GM12878 (cell line): ENCODE results near the gene OPCML. TPM values are rescaled to one million over a fixed set of nuclear protein-coding genes. Genes with fewer than 3 reads are reported as not detected.

Experiments
- ASH2L ChIP-seq: fragments of 300-600, 200-600 bp; sonication (generic); IDR thresholded peaks from 2 replicates; pipeline ENCODE4 v1.6.1; 2017; ENCODE audit warnings: low read depth, mild to moderate bottlenecking, borderline replicate concordance
- CBFB ChIP-seq: IDR thresholded peaks from 2 replicates; pipeline ENCODE4 v1.6.1; 2016; ENCODE audit warnings: antibody characterized with exemption, low read depth
- CEBPB ChIP-seq, 2 experiments: fragments of 150-350 bp in 1 of 2; IDR thresholded peaks; 2 replicates each; pipeline ENCODE4 v1.6.1; 2012 to 2014; ENCODE audit warnings: low read depth in 2 of 2, low read length in 2 of 2, borderline replicate concordance in 1 of 2, inconsistent platforms in 1 of 2
- CHD4 ChIP-seq: fragments of 200-600 bp; sonication (generic); IDR thresholded peaks from 2 replicates; pipeline ENCODE4 v1.6.1; 2016; ENCODE audit warnings: mild to moderate bottlenecking
- CREM ChIP-seq: IDR thresholded peaks from 2 replicates; pipeline ENCODE4 v1.6.1; 2014; ENCODE audit warnings: antibody characterized with exemption, low read depth
- E2F8 ChIP-seq: fragments of 450-650 bp; IDR thresholded peaks from 2 replicates; pipeline ENCODE4 v1.6.1; 2018; ENCODE audit warnings: mild to moderate bottlenecking, low read depth, moderate library complexity; ENCODE audit not compliant: partially characterized antibody
- FOS ChIP-seq: IDR thresholded peaks from 3 replicates; pipeline ENCODE4 v1.6.1; 2011; ENCODE audit warnings: borderline replicate concordance; ENCODE audit not compliant: insufficient read length; ENCODE audit errors: extremely low read depth
- FOXK2 ChIP-seq: fragments of 450-650 bp; IDR thresholded peaks from 2 replicates; pipeline ENCODE4 v1.6.1; 2017; ENCODE audit warnings: mild to moderate bottlenecking, moderate library complexity
- HDAC6 ChIP-seq: fragments of 200-600 bp; sonication (generic); IDR thresholded peaks from one replicate; pipeline ENCODE4 v1.8.0; 2017; ENCODE audit warnings: antibody characterized with exemption; ENCODE audit not compliant: unreplicated experiment
- NR2C2 ChIP-seq: IDR thresholded peaks from 2 replicates; pipeline ENCODE4 v1.6.1; 2011; ENCODE audit warnings: borderline replicate concordance, low read depth; ENCODE audit not compliant: control insufficient read depth, insufficient read length
- POLR2AphosphoS2 ChIP-seq: IDR thresholded peaks from 2 replicates; pipeline ENCODE4 v1.6.1; 2011; ENCODE audit warnings: low read depth, mild to moderate bottlenecking, low read length, improper control_type of control experiment, moderate library complexity
- PRDM15 ChIP-seq: fragments of 450-650 bp; formaldehyde crosslinking; IDR thresholded peaks from 2 replicates; pipeline ENCODE4 v1.4.0; 2020; ENCODE audit warnings: mild to moderate bottlenecking, moderate library complexity
- RELA ChIP-seq: fragments of 450-650 bp; IDR thresholded peaks from 2 replicates; pipeline ENCODE4 v1.8.0; 2014; ENCODE audit warnings: borderline replicate concordance; ENCODE audit not compliant: partially characterized antibody
- REST ChIP-seq: IDR thresholded peaks from 2 replicates; pipeline ENCODE4 v1.6.1; 2012; ENCODE audit warnings: mild to moderate bottlenecking, low read depth, low read length
- SIX5 ChIP-seq: IDR thresholded peaks from 2 replicates; pipeline ENCODE4 v1.6.1; 2011; ENCODE audit warnings: mild to moderate bottlenecking, low read depth, low read length, moderate library complexity; ENCODE audit not compliant: severe bottlenecking
- SUZ12 ChIP-seq: fragments of 200-600 bp; sonication (generic); IDR thresholded peaks from one replicate; pipeline ENCODE4 v1.6.1; 2018; ENCODE audit warnings: antibody characterized with exemption, mild to moderate bottlenecking; ENCODE audit not compliant: unreplicated experiment
- ZNF24 ChIP-seq: fragments of 450-650 bp; IDR thresholded peaks from 2 replicates; pipeline ENCODE4 v1.6.1; 2017; ENCODE audit warnings: antibody characterized with exemption, mild to moderate bottlenecking
- ZNF622 ChIP-seq: fragments of 450-650 bp; IDR thresholded peaks from 2 replicates; pipeline ENCODE4 v1.6.1; 2017; ENCODE audit warnings: mild to moderate bottlenecking, inconsistent platforms
- polyA plus RNA-seq, 11 experiments: library from polyadenylated mRNA; depleted of rRNA in 4 of 11; unstranded in 6 of 11; stranded (reverse) in 5 of 11; fragments of >200 nt; fragmentation: Nextera tagmentation in 4 of 11; fragmentation: Illumina TruSeq in 1 of 11; extraction: Ambion mirVana in 4 of 11; extraction: Trizol in 1 of 11; gene quantifications; 1 replicate in 1 of 11; 2 replicates in 10 of 11; pipeline versions ENCODE4 v1.2.1 to v1.2.3, GENCODE V29; 2011 to 2016; ENCODE audit warnings: inconsistent platforms in 2 of 11, missing spikeins in 2 of 11, low read depth in 1 of 11
- total RNA-seq, 4 experiments: library from RNA; depleted of rRNA in 3 of 4; stranded (reverse); fragments of >200 nt in 3 of 4; fragmentation: Illumina TruSeq in 1 of 4; extraction: Trizol in 1 of 4; gene quantifications; 2 replicates each; pipeline versions ENCODE4 v1.2.1 to v1.2.3, GENCODE V29; 2013 to 2021

The OPCML gene
- total and polyA plus RNA-seq, 10 of the 15 experiments (the other 5 are each of a cell fraction or from before 2014, with no cell fraction given) = 0.84 TPM; not detected in 9

GRCh38 chr11:133269267-133269666, 263.0 kb downstream of the OPCML start (continued):
- no peak for TF ChIP-seq REST
- no peak for TF ChIP-seq FOXK2
- peak; percentile 68 for TF ChIP-seq ZNF24
- TF ChIP-seq NR2C2 = no peak
- peak; percentile 99 for TF ChIP-seq RELA
- TF ChIP-seq CBFB = peak; percentile 61; the same call in 1 of the 2 replicates
- TF ChIP-seq POLR2AphosphoS2 = no peak
- TF ChIP-seq ASH2L = no peak
- no peak for TF ChIP-seq SIX5
- no peak for TF ChIP-seq CHD4
- TF ChIP-seq E2F8 = no peak
- no peak for TF ChIP-seq SUZ12
- no peak for TF ChIP-seq ZNF622
- TF ChIP-seq PRDM15 (CRISPR knock-in tag) = no peak
- no peak; a peak in 1 of 4 replicates for TF ChIP-seq CEBPB (IDR thresholded peaks at IDR 0.05; ENCODE audit: borderline replicate concordance in 1 of 2, low read depth in 2 of 2, low read length in 2 of 2)
- TF ChIP-seq HDAC6 = no peak
- peak; percentile 86 for TF ChIP-seq CREM
- TF ChIP-seq FOS = no peak
